ENCODE results near the gene MDP1.
A peak's percentile ranks its signal among the peaks of the same experiment; 100 is the strongest.

The MDP1 gene

GRCh38 chr14:24215495-24216344 is at the start of gene MDP1:
Gene MDP1, minus strand, starts transcription at chr14:24216066. Its CDS starts 111 bp downstream, at chr14:24215955.
- Histone ChIP-seq H2AFZ (ENCODE audit: low read length) (peak within 1 kb of the TSS; percentile 63; the same call in 1 of the 2 replicates), H3K9me2 (replicated peaks; ENCODE audit: insufficient read depth, low read length) (no peaks in the 10 kb centered on the region), H3K9me3 (replicated peaks; ENCODE audit: insufficient read depth, low read length) (no peaks in the 10 kb centered on the region), H3F3A (ENCODE audit: insufficient read depth, low read length) (peaks cover 25% of the 10 kb centered on the region), H3K27ac (ENCODE audit: low read length) (peak within 1 kb of the TSS; percentile 86), H3K4me1 (ENCODE audit: low read length) (peaks cover 17% of the 10 kb centered on the region), H4K20me1 (ENCODE audit: insufficient read depth, low read length) (no peaks in the 10 kb centered on the region), H3K4me3 (ENCODE audit: low read length) (peak within 1 kb of the TSS; percentile 87), H3K4me2 (ENCODE audit: low read depth, low read length) (peak within 1 kb of the TSS; percentile 45; the same call in 1 of the 2 replicates), H3K9ac (ENCODE audit: low read length) (peak within 1 kb of the TSS; percentile 85), H3K36me3 (replicated peaks; ENCODE audit: insufficient read depth, low read length) (no peaks in the 10 kb centered on the region), H3K79me2 (ENCODE audit: low read length) (peaks cover 6% of the 10 kb centered on the region), H3K27me3 (replicated peaks; ENCODE audit: insufficient read depth, low read length) (no peaks in the 10 kb centered on the region)
- no peak for TF ChIP-seq EZH2 (optimal IDR thresholded peaks at IDR 0.05; ENCODE audit: low read depth, low read length)
- TF ChIP-seq, protein P1, sequence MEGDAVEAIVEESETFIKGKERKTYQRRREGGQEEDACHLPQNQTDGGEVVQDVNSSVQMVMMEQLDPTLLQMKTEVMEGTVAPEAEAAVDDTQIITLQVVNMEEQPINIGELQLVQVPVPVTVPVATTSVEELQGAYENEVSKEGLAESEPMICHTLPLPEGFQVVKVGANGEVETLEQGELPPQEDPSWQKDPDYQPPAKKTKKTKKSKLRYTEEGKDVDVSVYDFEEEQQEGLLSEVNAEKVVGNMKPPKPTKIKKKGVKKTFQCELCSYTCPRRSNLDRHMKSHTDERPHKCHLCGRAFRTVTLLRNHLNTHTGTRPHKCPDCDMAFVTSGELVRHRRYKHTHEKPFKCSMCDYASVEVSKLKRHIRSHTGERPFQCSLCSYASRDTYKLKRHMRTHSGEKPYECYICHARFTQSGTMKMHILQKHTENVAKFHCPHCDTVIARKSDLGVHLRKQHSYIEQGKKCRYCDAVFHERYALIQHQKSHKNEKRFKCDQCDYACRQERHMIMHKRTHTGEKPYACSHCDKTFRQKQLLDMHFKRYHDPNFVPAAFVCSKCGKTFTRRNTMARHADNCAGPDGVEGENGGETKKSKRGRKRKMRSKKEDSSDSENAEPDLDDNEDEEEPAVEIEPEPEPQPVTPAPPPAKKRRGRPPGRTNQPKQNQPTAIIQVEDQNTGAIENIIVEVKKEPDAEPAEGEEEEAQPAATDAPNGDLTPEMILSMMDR (IDR thresholded peaks at IDR 0.05; ENCODE audit: low read length): peak; percentile 58
- DNase-seq: peak; percentile 85

DNA sequence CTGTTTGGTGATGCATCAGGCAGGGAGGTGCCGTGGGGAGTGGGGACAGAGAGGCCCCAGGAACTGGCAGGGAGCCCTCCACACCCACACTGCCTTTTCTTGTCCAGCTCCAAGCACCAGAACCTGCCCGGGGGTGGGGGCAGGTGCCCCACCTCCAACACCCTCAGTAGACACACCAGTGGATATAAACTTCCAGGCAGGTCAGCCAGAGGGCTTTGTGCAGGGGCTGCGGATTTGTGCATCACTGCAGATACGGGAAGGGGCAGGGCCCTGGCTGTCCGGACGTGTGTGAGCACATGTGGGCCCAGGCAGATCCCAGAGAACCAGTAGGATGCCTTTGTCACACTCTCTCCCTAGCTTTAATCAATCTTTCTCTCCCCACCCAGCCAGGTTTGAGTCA is 48.4 kb upstream of the MDP1 start:
- Histone ChIP-seq H3K9me2 (replicated peaks; ENCODE audit: insufficient read depth, low read length) (no peaks in the 10 kb centered on the region), H3K9me3 (replicated peaks; ENCODE audit: insufficient read depth, low read length) (no peaks in the 10 kb centered on the region), H3K27me3 (replicated peaks; ENCODE audit: insufficient read depth, low read length) (no peaks in the 10 kb centered on the region), H3K4me3 (ENCODE audit: low read length) (no peak overlapping the region), H4K20me1 (ENCODE audit: insufficient read depth, low read length) (no peaks in the 10 kb centered on the region), H3K4me2 (ENCODE audit: low read depth, low read length) (no peak overlapping the region), H3K79me2 (ENCODE audit: low read length) (no peaks in the 10 kb centered on the region), H3F3A (ENCODE audit: insufficient read depth, low read length) (no peaks in the 10 kb centered on the region), H3K27ac (ENCODE audit: low read length) (no peak overlapping the region), H3K9ac (ENCODE audit: low read length) (no peak overlapping the region), H3K36me3 (replicated peaks; ENCODE audit: insufficient read depth, low read length) (no peaks in the 10 kb centered on the region), H3K4me1 (ENCODE audit: low read length) (no peaks in the 10 kb centered on the region), H2AFZ (ENCODE audit: low read length) (no peak overlapping the region)
- no peak for TF ChIP-seq EZH2phosphoT487 (IDR thresholded peaks at IDR 0.05; ENCODE audit: low read length)
- no peak for TF ChIP-seq EZH2 (optimal IDR thresholded peaks at IDR 0.05; ENCODE audit: low read depth, low read length)
- DNase-seq: no peak

DNA sequence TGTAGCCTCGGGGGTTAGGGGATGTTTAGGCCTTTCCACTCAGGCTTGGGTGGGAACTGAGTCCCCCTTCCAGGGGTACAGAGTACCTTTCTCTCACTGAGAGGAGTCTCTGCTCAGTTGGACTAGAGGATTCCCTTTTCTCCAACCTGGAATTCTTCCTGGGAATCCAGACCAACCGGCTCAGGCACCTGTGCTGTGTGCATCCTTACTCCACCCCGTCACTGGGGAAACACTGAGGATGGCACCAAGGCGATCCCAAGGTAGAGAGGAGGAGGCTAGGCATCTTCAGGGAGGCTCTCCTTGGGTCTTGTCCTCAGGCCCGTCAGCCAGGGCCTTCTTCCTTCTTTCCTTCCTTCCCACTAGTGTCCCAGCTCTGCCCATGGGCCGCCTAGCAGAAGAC is 48.0 kb upstream of the MDP1 start:
- H2AFZ ChIP-seq (ENCODE audit: low read length): no peak overlapping the region
- no peaks in the 10 kb centered on the region for H3K36me3 ChIP-seq (replicated peaks; ENCODE audit: insufficient read depth, low read length)
- TF ChIP-seq EZH2 (optimal IDR thresholded peaks at IDR 0.05; ENCODE audit: low read depth, low read length): no peak
- no peak for TF ChIP-seq EZH2phosphoT487 (IDR thresholded peaks at IDR 0.05; ENCODE audit: low read length)
- TF ChIP-seq, protein P1 (IDR thresholded peaks at IDR 0.05; ENCODE audit: low read length): no peak

More for the DNA sequence above, 48.0 kb upstream of the MDP1 start:
- Histone ChIP-seq H4K20me1 (ENCODE audit: insufficient read depth, low read length) (no peaks in the 10 kb centered on the region), H3K27ac (ENCODE audit: low read length) (no peak overlapping the region), H3K9me2 (replicated peaks; ENCODE audit: insufficient read depth, low read length) (no peaks in the 10 kb centered on the region), H3K27me3 (replicated peaks; ENCODE audit: insufficient read depth, low read length) (no peaks in the 10 kb centered on the region), H3K79me2 (ENCODE audit: low read length) (no peaks in the 10 kb centered on the region), H3K9me3 (replicated peaks; ENCODE audit: insufficient read depth, low read length) (no peaks in the 10 kb centered on the region), H3K4me3 (ENCODE audit: low read length) (no peak overlapping the region), H3K9ac (ENCODE audit: low read length) (no peak overlapping the region), H3K4me1 (ENCODE audit: low read length) (no peaks in the 10 kb centered on the region), H3K4me2 (ENCODE audit: low read depth, low read length) (no peak overlapping the region), H3F3A (ENCODE audit: insufficient read depth, low read length) (no peaks in the 10 kb centered on the region)
- no peak for DNase-seq

All from MM.1S (cell line).